Mammary epithelial cell (primary cell): ENCODE data around the gene FBXO21.

Experiments used
- EZH2 ChIP-seq: IDR thresholded peaks from 2 replicates; pipeline ENCODE4 v1.6.1; 2012; ENCODE audit warnings: low read length, inconsistent platforms, borderline replicate concordance
- TF ChIP-seq, protein P1 (sequence below), 2 donors: IDR thresholded peaks in 1 of 2; conservative IDR thresholded peaks in 1 of 2; 2 replicates each; pipeline ENCODE4 v1.5.1; 2011 to 2012; ENCODE audit warnings: inconsistent platforms in 2 of 2, low read length in 2 of 2, mild to moderate bottlenecking in 2 of 2, control low read depth in 1 of 2, low read depth in 1 of 2; ENCODE audit not compliant: insufficient read depth in 1 of 2; ENCODE audit errors: extremely low read depth in 1 of 2

DNA sequence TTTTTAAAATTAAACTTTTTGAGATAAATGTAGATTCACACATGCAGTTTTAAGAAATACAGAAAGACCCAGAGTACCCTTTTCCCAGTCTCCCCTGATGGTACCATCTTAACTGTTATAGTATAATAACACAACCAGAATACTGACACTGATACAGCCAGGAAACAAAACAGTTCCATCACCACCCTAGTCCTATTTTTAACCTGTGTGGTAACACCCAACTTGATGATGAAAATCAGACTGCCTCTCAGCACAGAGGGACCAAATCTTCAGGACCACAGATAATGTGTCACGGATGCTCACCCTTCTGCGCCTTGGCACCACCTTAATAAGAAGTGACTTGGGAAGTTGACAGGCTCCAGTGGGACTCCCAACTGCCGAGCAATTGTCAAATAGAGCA lies 18.1 kb downstream of the FBXO21 start:
- TF ChIP-seq, protein P1, sequence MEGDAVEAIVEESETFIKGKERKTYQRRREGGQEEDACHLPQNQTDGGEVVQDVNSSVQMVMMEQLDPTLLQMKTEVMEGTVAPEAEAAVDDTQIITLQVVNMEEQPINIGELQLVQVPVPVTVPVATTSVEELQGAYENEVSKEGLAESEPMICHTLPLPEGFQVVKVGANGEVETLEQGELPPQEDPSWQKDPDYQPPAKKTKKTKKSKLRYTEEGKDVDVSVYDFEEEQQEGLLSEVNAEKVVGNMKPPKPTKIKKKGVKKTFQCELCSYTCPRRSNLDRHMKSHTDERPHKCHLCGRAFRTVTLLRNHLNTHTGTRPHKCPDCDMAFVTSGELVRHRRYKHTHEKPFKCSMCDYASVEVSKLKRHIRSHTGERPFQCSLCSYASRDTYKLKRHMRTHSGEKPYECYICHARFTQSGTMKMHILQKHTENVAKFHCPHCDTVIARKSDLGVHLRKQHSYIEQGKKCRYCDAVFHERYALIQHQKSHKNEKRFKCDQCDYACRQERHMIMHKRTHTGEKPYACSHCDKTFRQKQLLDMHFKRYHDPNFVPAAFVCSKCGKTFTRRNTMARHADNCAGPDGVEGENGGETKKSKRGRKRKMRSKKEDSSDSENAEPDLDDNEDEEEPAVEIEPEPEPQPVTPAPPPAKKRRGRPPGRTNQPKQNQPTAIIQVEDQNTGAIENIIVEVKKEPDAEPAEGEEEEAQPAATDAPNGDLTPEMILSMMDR (conservative IDR thresholded peaks at IDR 0.05 in 1 of 2, IDR thresholded peaks at IDR 0.05 in 1 of 2; ENCODE audit: extremely low read depth in 1 of 2, insufficient read depth in 1 of 2, low read depth in 1 of 2, low read length in 2 of 2) = no peak
- TF ChIP-seq EZH2 = no peak
